Central memory CD4-positive, alpha-beta T cell (primary cell): ENCODE measurements around the gene DEK.
"Not testable (repeated sequence)": the region's sequence is repeated elsewhere in the genome, so short reads cannot be mapped to it uniquely, and the experiment has no call there.

ENCODE experiments used
- DNase-seq: peaks from one replicate; pipeline ENCODE4 v3.0.0; 2022
- total RNA-seq, 3 experiments: gene quantifications; one replicate each; lab custom pipeline; 2026; lab: John Stamatoyannopoulos, UW

Gene DEK
- 146 to 403 (median 326) reads per million in 3 experiments for total RNA-seq

- DNase-seq: peak; percentile 79
Measured at GRCh38 chr6:18264219-18264922, at the start of gene DEK. Gene DEK (minus strand): TSS chr6:18264530. CDS start chr6:18263987, 543 bp downstream.

- no peak for DNase-seq
Measured at GRCh38 chr6:18312368-18312767, 48.0 kb upstream of the DEK start.

GRCh38 chr6:18310010-18310409 lies 45.7 kb upstream of the DEK start:
- DNase-seq: not testable (repeated sequence)

GRCh38 chr6:18309046-18309445 lies 44.7 kb upstream of the DEK start:
- DNase-seq: no peak

GRCh38 chr6:18308070-18308735 lies 43.9 kb upstream of the DEK start:
- no peak for DNase-seq

- no peak for DNase-seq
Measured at GRCh38 chr6:18306977-18307376, 42.6 kb upstream of the DEK start.

- DNase-seq: no peak
Measured at GRCh38 chr6:18302561-18303439, 38.5 kb upstream of the DEK start.

GRCh38 chr6:18293076-18293904 lies 29.0 kb upstream of the DEK start:
- no peak for DNase-seq

GRCh38 chr6:18289283-18289682 lies 25.0 kb upstream of the DEK start:
- DNase-seq: no peak

- no peak for DNase-seq
Measured at GRCh38 chr6:18284261-18284660, 19.9 kb upstream of the DEK start.

GRCh38 chr6:18281564-18281963 lies 17.2 kb upstream of the DEK start:
- no peak for DNase-seq

- no peak for DNase-seq
Measured at GRCh38 chr6:18280084-18280483, 15.8 kb upstream of the DEK start.

GRCh38 chr6:18279422-18279821 lies 15.1 kb upstream of the DEK start:
- DNase-seq: no peak

GRCh38 chr6:18277237-18278006 lies 13.1 kb upstream of the DEK start:
- no peak for DNase-seq

- no peak for DNase-seq
Measured at GRCh38 chr6:18276610-18277236, 12.4 kb upstream of the DEK start.

GRCh38 chr6:18270216-18270615 lies 5.9 kb upstream of the DEK start:
- DNase-seq: no peak

- DNase-seq: no peak
Measured at GRCh38 chr6:18269717-18270116, 5.4 kb upstream of the DEK start.

- DNase-seq: peak; percentile 19
Measured at GRCh38 chr6:18269253-18269652, 4.9 kb upstream of the DEK start.

- no peak for DNase-seq
Measured at GRCh38 chr6:18268066-18268465, 3.7 kb upstream of the DEK start.

GRCh38 chr6:18266523-18266912 lies 2.2 kb upstream of the DEK start:
- no peak for DNase-seq
